ENCODE data around the gene RBFOX1. TPM values are rescaled to one million over a fixed set of nuclear protein-coding genes. Genes with fewer than 3 reads are reported as not detected.

Gene RBFOX1
- total and polyA plus RNA-seq, 10 of the 15 experiments (the other 5 are each of a cell fraction or from before 2014, with no cell fraction given), result 0.87 TPM; not detected in 9

GRCh38 chr16:7290682-7291081 is 42.0 kb upstream of the RBFOX1 start:
- Histone ChIP-seq H3K9me3 (replicated peaks; ENCODE audit: control insufficient read depth, insufficient read depth, low read length) (no peaks in the 10 kb centered on the region), H3K27me3 (replicated peaks in 1 of 2; ENCODE audit: control insufficient read depth in 2 of 2, insufficient read depth in 2 of 2, low read length in 1 of 2) (no peaks in the 10 kb centered on the region), H3K4me1 (ENCODE audit: control insufficient read depth, insufficient read depth, low read length) (no peaks in the 10 kb centered on the region), H2AFZ (ENCODE audit: control insufficient read depth, low read depth, low read length) (no peak overlapping the region), H4K20me1 (ENCODE audit: control insufficient read depth, insufficient read depth) (no peaks in the 10 kb centered on the region), H3K36me3 (ENCODE audit: control insufficient read depth in 2 of 2, insufficient read depth in 2 of 2, low read length in 1 of 2) (no peaks in the 10 kb centered on the region), H3K79me2 (ENCODE audit: control insufficient read depth, insufficient read depth, low read length) (no peaks in the 10 kb centered on the region), H3K27ac (ENCODE audit: control insufficient read depth, insufficient read depth) (no peak overlapping the region), H3K4me2 (ENCODE audit: control insufficient read depth, insufficient read depth) (no peak overlapping the region), H3K4me3 (no peak overlapping the region), H3K9ac (ENCODE audit: control insufficient read depth, insufficient read depth, low read length) (no peak overlapping the region)
- SMC1A ChIA-PET (ENCODE audit: uncharacterized antibody, unreplicated experiment), result no interaction called here
- RAD21 ChIA-PET (ENCODE audit: unreplicated experiment), result no interaction called here
- POLR2A ChIA-PET, result no interaction called here
- no peak for DNase-seq (ENCODE audit: low read depth, low spot score)
- BruUV-seq (replicated peaks), result no TSS peak
- FAIRE-seq, result no peak
- WGBS (ENCODE audit: insufficient coverage, insufficient replicate concordance, low lambda C conversion rate, missing lambda C conversion rate), result 24% methylated on average over 6 of the region's 6 CpGs
- no peak for ATAC-seq
- intact Hi-C loops (cut with micrococcal nuclease; ENCODE audit: unreplicated experiment) (no loop called here), in situ Hi-C loops (cut with MboI) (no loop called here)
- CTCF ChIA-PET, result no interaction called here
- no peak for TF ChIP-seq NBN (IDR thresholded peaks at IDR 0.05)
- TF ChIP-seq ESRRA (IDR thresholded peaks at IDR 0.05; ENCODE audit: low read length), result no peak
- no peak for TF ChIP-seq MEF2A (IDR thresholded peaks at IDR 0.05; ENCODE audit: insufficient read depth, low read depth, low read length)
- TF ChIP-seq ATF3 (IDR thresholded peaks at IDR 0.05; ENCODE audit: borderline replicate concordance, extremely low read depth, low read depth, low read length), result no peak
- no peak for TF ChIP-seq MXI1 (IDR thresholded peaks at IDR 0.05; ENCODE audit: low read depth, low read length)
- TF ChIP-seq SP1 (IDR thresholded peaks at IDR 0.05; ENCODE audit: low read depth, low read length), result no peak
- TF ChIP-seq NR2F1 (conservative IDR thresholded peaks at IDR 0.05), result no peak
- no peak for TF ChIP-seq JUND (IDR thresholded peaks at IDR 0.05; ENCODE audit: low read depth, low read length)
- TF ChIP-seq DPF2 (IDR thresholded peaks at IDR 0.05), result no peak
- TF ChIP-seq YBX1 (IDR thresholded peaks at IDR 0.05), result no peak
- no peak for TF ChIP-seq ZNF687 (IDR thresholded peaks at IDR 0.05)
- TF ChIP-seq POLR2A (IDR thresholded peaks at IDR 0.05; ENCODE audit: low read depth, low read length), result no peak
- TF ChIP-seq, protein P1, sequence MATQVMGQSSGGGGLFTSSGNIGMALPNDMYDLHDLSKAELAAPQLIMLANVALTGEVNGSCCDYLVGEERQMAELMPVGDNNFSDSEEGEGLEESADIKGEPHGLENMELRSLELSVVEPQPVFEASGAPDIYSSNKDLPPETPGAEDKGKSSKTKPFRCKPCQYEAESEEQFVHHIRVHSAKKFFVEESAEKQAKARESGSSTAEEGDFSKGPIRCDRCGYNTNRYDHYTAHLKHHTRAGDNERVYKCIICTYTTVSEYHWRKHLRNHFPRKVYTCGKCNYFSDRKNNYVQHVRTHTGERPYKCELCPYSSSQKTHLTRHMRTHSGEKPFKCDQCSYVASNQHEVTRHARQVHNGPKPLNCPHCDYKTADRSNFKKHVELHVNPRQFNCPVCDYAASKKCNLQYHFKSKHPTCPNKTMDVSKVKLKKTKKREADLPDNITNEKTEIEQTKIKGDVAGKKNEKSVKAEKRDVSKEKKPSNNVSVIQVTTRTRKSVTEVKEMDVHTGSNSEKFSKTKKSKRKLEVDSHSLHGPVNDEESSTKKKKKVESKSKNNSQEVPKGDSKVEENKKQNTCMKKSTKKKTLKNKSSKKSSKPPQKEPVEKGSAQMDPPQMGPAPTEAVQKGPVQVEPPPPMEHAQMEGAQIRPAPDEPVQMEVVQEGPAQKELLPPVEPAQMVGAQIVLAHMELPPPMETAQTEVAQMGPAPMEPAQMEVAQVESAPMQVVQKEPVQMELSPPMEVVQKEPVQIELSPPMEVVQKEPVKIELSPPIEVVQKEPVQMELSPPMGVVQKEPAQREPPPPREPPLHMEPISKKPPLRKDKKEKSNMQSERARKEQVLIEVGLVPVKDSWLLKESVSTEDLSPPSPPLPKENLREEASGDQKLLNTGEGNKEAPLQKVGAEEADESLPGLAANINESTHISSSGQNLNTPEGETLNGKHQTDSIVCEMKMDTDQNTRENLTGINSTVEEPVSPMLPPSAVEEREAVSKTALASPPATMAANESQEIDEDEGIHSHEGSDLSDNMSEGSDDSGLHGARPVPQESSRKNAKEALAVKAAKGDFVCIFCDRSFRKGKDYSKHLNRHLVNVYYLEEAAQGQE (IDR thresholded peaks at IDR 0.05; ENCODE audit: low read depth, low read length), result no peak
- no peak for TF ChIP-seq FOS (IDR thresholded peaks at IDR 0.05; ENCODE audit: borderline replicate concordance, extremely low read depth, insufficient read length)
- TF ChIP-seq RAD51 (IDR thresholded peaks at IDR 0.05), result no peak
- no peak for TF ChIP-seq ZBTB33 (IDR thresholded peaks at IDR 0.05)

All from GM12878 (cell line).